Skin of body (tissue), 2 donors: ENCODE measurements around the gene SLC16A9. TPM values are rescaled to one million over a fixed set of nuclear protein-coding genes. Genes with fewer than 3 reads are reported as not detected.

ENCODE experiments used
- DNase-seq: peaks from one replicate; lab custom pipeline; 2025; lab: John Stamatoyannopoulos, UW
- total RNA-seq: library from RNA; depleted of rRNA; stranded (reverse); fragments of >200 nt; gene quantifications from one replicate; pipeline ENCODE4 v1.2.3, GENCODE V29; 2014

Gene SLC16A9
- total RNA-seq, 1 donor from 2014 or later = 6.5 TPM

- no peak for DNase-seq
Measured at GRCh38 chr10:59631237-59631636, 78.4 kb downstream of the SLC16A9 start.

GRCh38 chr10:59628965-59629364 lies 80.7 kb downstream of the SLC16A9 start:
- no peak for DNase-seq

GRCh38 chr10:59628456-59628855 lies 81.2 kb downstream of the SLC16A9 start:
- no peak for DNase-seq

DNA sequence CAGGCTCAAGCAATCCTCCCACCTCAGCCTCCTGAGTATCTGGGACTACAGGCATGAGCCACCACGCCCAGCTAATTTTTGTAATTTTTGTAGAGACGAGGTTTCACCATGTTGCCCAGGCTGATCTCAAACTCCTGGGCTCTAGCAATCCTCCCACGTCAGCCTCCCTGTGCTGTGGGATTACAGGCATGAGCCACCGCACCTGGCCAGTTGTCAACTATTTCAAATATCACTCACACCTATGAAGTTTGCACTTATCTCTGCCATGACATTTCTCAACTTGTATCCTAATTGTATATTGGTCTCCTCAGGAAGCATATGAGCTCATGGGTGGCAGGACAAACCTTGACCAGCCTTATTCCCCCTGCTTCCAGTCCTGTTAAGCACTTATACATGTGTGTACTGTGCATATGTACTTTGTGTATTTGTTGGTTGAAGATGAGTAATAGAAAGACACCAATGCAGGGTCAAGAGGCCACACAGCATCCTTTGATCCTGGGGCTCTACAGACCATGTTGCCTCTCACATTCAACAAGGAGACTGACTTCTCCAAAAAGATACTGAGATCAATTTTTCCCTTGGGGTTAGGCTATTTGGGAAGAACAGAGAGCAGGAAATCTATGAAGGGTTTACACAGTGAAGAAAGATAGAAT lies 82.2 kb downstream of the SLC16A9 start:
- DNase-seq = no peak

GRCh38 chr10:59626523-59626869 lies 83.2 kb downstream of the SLC16A9 start:
- no peak for DNase-seq

DNA sequence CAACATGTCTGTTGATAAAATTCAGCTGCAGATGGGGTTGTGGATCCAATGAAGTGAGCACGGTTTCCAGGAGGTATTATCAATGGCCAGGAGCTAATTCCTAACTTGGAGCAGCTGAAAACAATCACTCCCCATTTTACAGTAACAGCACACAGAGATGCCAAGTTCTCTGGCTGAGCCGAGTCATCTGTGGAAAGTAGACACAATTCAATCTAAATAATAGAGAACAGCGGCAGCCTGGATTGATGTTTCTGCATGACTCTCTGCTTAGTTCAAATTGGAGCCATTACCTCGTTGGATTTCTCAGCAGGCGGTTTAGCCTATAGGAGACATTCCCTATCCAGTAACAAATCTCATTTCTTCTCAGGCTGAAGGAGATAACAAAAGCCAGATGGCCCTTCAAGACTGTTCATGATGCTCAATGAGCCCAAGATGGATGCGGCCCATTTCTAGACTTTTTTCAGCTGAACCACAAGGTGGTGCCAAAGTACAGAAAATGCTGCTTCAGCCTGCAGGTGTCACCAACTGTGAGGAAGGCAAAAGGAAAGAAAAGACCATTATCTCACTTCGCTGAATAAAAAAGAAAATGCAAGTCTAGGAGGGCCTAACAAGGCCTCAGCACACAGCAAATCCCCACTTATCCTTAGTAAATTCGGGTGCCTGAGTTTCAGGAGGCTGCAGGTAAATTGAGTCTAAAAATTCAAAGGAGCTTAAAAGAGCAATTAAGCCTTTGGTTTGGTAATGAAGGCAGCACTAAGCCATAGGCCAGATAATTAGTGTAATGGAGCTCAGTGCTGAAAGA lies 83.7 kb downstream of the SLC16A9 start:
- peak; percentile 96 for DNase-seq

DNA sequence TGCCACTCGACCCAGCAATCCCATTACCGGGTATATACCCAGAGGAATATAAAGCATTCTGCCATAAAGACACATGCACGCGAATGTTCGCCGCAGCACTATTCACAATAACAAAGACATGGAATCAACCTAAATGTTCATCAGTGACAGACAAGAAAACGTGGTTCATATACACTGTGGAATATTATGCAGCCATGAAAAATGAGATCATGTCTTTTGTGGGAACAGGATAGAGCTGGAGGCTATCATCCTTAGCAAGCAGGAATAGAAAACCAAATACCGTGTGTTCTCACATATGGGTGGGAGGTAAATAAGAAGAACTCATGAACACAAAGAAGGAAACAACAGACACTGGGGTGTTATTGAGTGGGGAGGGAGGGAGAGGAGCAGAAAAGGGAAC lies 84.7 kb downstream of the SLC16A9 start:
- DNase-seq = no peak

- DNase-seq = no peak
Measured at GRCh38 chr10:59624136-59624535, 85.5 kb downstream of the SLC16A9 start.

GRCh38 chr10:59623133-59624121 lies 86.2 kb downstream of the SLC16A9 start:
- DNase-seq = peak; percentile 43

DNA sequence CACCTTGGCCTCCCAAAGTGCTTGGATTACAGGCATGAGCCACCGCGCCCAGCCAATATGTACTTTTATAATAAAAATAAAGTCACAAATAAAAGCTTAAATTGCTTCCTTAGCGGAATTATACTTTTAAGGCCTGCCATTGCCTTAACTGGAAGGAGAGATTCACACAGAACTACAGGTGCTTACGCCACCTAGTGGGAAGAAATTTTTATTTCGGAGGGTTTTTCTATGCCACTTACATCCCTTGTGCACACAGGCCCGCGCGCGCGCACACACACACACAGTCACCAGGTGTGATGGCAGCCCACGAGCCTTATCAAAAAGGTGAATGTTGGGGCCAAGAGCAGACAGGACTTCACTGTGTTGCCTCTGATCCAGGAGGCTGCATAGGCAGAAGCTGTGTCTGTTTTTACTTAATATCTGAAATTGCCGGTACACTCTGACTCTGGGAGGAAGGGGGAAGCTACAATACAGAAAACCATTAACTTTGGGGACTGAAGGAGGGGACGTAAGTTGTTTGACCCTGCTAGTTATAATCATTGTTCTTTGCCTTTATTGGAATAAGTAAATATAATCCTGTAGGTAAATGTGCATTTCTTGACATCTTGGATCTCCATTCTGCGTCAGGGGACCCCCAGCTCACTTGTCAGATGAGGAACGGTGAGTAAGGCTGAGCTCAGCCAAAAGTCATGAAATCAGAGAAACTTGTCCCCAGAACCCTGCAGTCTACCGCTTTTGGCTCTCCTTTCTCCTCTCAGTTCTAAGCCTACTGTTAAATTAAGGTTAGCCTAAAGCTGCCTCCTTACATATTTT lies 87.1 kb downstream of the SLC16A9 start:
- DNase-seq = peak; percentile 20

- no peak for DNase-seq
Measured at GRCh38 chr10:59621771-59622170, 87.9 kb downstream of the SLC16A9 start.

DNA sequence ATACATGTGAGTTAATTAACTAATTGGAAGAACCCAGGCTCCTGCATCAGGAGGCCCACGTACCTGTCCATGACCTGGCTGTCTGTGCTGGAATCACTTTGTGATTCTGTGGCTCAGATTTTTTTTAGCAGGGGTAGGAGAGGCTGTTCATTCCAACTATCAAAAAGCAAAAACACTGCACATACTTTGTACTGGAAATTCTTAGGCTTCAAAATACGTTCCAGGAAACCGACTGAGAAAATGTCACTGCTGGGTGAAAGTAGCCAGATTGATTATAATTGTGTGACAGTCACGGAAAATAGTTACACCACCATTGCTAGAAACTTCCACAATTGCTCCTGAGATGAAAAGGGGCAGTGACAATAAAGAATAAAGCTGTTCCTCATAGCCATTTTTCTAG lies 91.0 kb downstream of the SLC16A9 start:
- no peak for DNase-seq

- no peak for DNase-seq
Measured at GRCh38 chr10:59617996-59618395, 91.7 kb downstream of the SLC16A9 start.

- no peak for DNase-seq
Measured at GRCh38 chr10:59611048-59611447, 98.6 kb downstream of the SLC16A9 start.

GRCh38 chr10:59607970-59608369 lies 101.7 kb downstream of the SLC16A9 start:
- DNase-seq = no peak

- peak; percentile 39 for DNase-seq
Measured at GRCh38 chr10:59606551-59606961, 103.1 kb downstream of the SLC16A9 start.

- DNase-seq = no peak
Measured at GRCh38 chr10:59601985-59602384, 107.7 kb downstream of the SLC16A9 start.
